Measurements from ENCODE around the gene CYTH2.

DNA sequence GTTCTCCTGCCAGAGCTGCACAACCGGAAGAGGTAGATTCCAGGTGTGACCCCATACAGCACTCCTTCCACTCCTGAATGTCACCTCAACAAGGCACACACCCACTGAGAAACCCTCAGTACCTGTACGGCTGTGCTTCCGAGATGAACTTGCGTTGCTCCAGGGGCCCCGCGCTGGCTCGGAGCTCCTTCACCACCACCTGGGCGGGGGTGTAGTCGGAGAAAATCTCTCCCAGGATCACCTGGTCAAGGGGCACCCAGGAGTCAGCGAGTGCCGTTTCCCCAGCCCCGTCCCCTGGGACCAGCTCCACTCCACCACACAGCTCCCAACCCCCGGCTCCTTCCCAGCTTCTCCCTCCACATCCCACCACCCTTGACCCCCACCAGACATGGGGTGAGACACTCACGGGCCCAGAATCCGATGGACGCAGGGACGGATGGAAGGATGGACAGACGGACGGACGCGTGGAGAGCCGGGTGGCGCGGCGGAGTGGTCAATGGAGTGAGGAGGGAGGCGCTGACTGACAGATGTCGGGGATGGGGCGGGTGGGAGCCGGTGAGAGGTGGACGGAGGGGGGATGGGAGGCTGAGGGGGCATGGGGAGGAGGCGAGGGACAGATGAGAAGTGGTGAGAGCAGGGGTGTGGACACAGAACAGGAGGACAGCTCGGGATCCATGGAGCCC is 39.7 kb downstream of the CYTH2 start:
- TF ChIP-seq CTCF (IDR thresholded peaks at IDR 0.05; ENCODE audit: insufficient read depth, low read length) (no peak), POLR2AphosphoS5 (IDR thresholded peaks at IDR 0.05; ENCODE audit: low read depth) (no peak), REST (IDR thresholded peaks at IDR 0.05; ENCODE audit: insufficient replicate concordance, low read depth) (no peak), SPI1 (IDR thresholded peaks at IDR 0.05; ENCODE audit: borderline replicate concordance, low read depth) (no peak), GABPA (IDR thresholded peaks at IDR 0.05; ENCODE audit: low read depth) (no peak)
